A172 (cell line): Measurements from ENCODE around the gene OR52E6. TPM values are rescaled to one million over a fixed set of nuclear protein-coding genes. Genes with fewer than 3 reads are reported as not detected.

Experiments used
- DNase-seq: peaks from one replicate; pipeline ENCODE4 v3.0.0-alpha.2; 2015; ENCODE audit warnings: low spot score
- total RNA-seq: library from RNA; depleted of rRNA; stranded (reverse); fragments of >200 nt; shearing (Covaris generic); gene quantifications from 2 replicates; pipeline ENCODE4 v1.2.3, GENCODE V29; 2014; rRNA removed

OR52E6 gene
- not detected in 2 replicates for total RNA-seq

- no peak for DNase-seq
Observed at GRCh38 chr11:5841797-5842196, at the start of gene OR52E6. OR52E6 (minus strand) TSS chr11:5841897; CDS start chr11:5841897, 0 bp downstream.

- peak; percentile 8 for DNase-seq
Observed at GRCh38 chr11:5891216-5891800, 49.6 kb upstream of the OR52E6 start.

GRCh38 chr11:5887661-5888060, 46.0 kb upstream of the OR52E6 start:
- DNase-seq = no peak

GRCh38 chr11:5887172-5887571, 45.5 kb upstream of the OR52E6 start:
- no peak for DNase-seq

GRCh38 chr11:5881756-5882155, 40.1 kb upstream of the OR52E6 start:
- no peak for DNase-seq

- DNase-seq = no peak
Observed at GRCh38 chr11:5880329-5880728, 38.6 kb upstream of the OR52E6 start, which contains the start of gene OR52E4. OR52E4 (plus strand) TSS chr11:5880629; CDS start chr11:5884293, 3,664 bp downstream.

GRCh38 chr11:5878564-5878963, 36.9 kb upstream of the OR52E6 start:
- no peak for DNase-seq

GRCh38 chr11:5865826-5866225, 24.1 kb upstream of the OR52E6 start:
- no peak for DNase-seq

GRCh38 chr11:5857590-5857989, 15.9 kb upstream of the OR52E6 start, which contains the start of gene OR52E8:
OR52E8 (minus strand) TSS chr11:5857690; CDS start chr11:5857690, 0 bp downstream.
- no peak for DNase-seq

GRCh38 chr11:5851002-5851401, 9.3 kb upstream of the OR52E6 start:
- no peak for DNase-seq

GRCh38 chr11:5847711-5848110, 6.0 kb upstream of the OR52E6 start:
- DNase-seq = no peak

GRCh38 chr11:5846701-5847100, 5.0 kb upstream of the OR52E6 start:
- no peak for DNase-seq

GRCh38 chr11:5837695-5838094, 4.0 kb downstream of the OR52E6 start:
- DNase-seq = no peak

- DNase-seq = no peak
Observed at GRCh38 chr11:5833446-5833845, 8.3 kb downstream of the OR52E6 start.

GRCh38 chr11:5831196-5831829, 10.4 kb downstream of the OR52E6 start:
- DNase-seq = no peak

GRCh38 chr11:5818245-5818886, 23.3 kb downstream of the OR52E6 start:
- DNase-seq = no peak

GRCh38 chr11:5815534-5815933, 26.2 kb downstream of the OR52E6 start:
- DNase-seq = no peak

- no peak for DNase-seq
Observed at GRCh38 chr11:5809905-5810795, 31.5 kb downstream of the OR52E6 start.

- DNase-seq = no peak
Observed at GRCh38 chr11:5809122-5809519, 32.6 kb downstream of the OR52E6 start.

- DNase-seq = peak; percentile 73
Observed at GRCh38 chr11:5808500-5809121, 33.1 kb downstream of the OR52E6 start, which contains the start of gene OR52N2. OR52N2 (plus strand) TSS chr11:5808924; CDS start chr11:5820336, 11,412 bp downstream.

GRCh38 chr11:5807580-5807979, 34.1 kb downstream of the OR52E6 start:
- no peak for DNase-seq
